PC-3 (cell line): Measurements from ENCODE around the gene LMAN2L. TPM values are rescaled to one million over a fixed set of nuclear protein-coding genes. Genes with fewer than 3 reads are reported as not detected.

ENCODE experiments used
- ATAC-seq: fragments of 200-7000 bp; cut with Tn5 transposase; 2 replicates; pipeline ENCODE4 v1.9.1; 2020; ENCODE audit warnings: mild to moderate bottlenecking, moderate library complexity
- BruUV-seq: library from RNA; stranded (reverse); fragments of 400-500 nt; replicated peaks from 2 replicates; lab custom pipeline; 2021; lab: Mats Ljungman, UMichigan
- CTCF ChIA-PET: fragments of 300-600 bp; sonication (Branson Sonifier 250); formaldehyde crosslinking; loops from one replicate; lab custom pipeline; 2022; ENCODE audit warnings: antibody characterized with exemption; lab: Charles Lee
- POLR2A ChIA-PET: fragments of 300-600 bp; sonication (Branson Sonifier 250); formaldehyde crosslinking; loops from one replicate; lab custom pipeline; 2022; ENCODE audit warnings: antibody characterized with exemption; ENCODE audit not compliant: unreplicated experiment; lab: Charles Lee
- DNase-seq: peaks from one replicate; pipeline ENCODE4 v3.0.0-alpha.2; 2015
- H2AFZ ChIP-seq: fragments of 300-600 bp; sonication (generic); 2 replicates; pipeline ENCODE4 v1.6.0; 2016; ENCODE audit warnings: antibody characterized with exemption, low read length
- H3F3A ChIP-seq: fragments of 300-600 bp; sonication (generic); one replicate; pipeline ENCODE4 v1.6.0; 2017; ENCODE audit warnings: antibody characterized with exemption, low read length, control low read depth, mild to moderate bottlenecking; ENCODE audit not compliant: unreplicated experiment
- H3K27ac ChIP-seq: fragments of 300-600 bp; sonication (generic); 2 replicates; pipeline ENCODE4 v1.5.1; 2016; ENCODE audit warnings: mild to moderate bottlenecking, low read length
- H3K27me3 ChIP-seq: fragments of 300-600 bp; sonication (generic); 2 replicates; pipeline ENCODE4 v1.6.1; 2016; ENCODE audit warnings: low read length, mixed read lengths
- H3K36me3 ChIP-seq: fragments of 300-600 bp; sonication (generic); 2 replicates; pipeline ENCODE4 v1.6.1; 2016; ENCODE audit warnings: low read depth, mixed run types, low read length, mixed read lengths
- H3K4me1 ChIP-seq: fragments of 300-600 bp; sonication (generic); 2 replicates; pipeline ENCODE4 v1.5.1; 2016; ENCODE audit warnings: low read length; ENCODE audit not compliant: insufficient read depth
- H3K4me2 ChIP-seq: fragments of 300-600 bp; sonication (generic); 2 replicates; pipeline ENCODE4 v1.6.0; 2016; ENCODE audit warnings: low read length
- H3K4me3 ChIP-seq: fragments of 300-600 bp; sonication (generic); 2 replicates; pipeline ENCODE4 v1.5.1; 2016; ENCODE audit warnings: mild to moderate bottlenecking, low read length, mixed read lengths
- H3K79me2 ChIP-seq: fragments of 300-600 bp; sonication (generic); 2 replicates; pipeline ENCODE4 v1.6.1; 2017; ENCODE audit warnings: low read length, mixed read lengths
- H3K9ac ChIP-seq: fragments of 300-600 bp; sonication (generic); 2 replicates; pipeline ENCODE4 v1.6.0; 2016; ENCODE audit warnings: mild to moderate bottlenecking, low read length
- H3K9me2 ChIP-seq: fragments of 300-600 bp; sonication (generic); replicated peaks from 2 replicates; pipeline ENCODE4 v1.6.1; 2016; ENCODE audit warnings: mixed run types, low read length, mixed read lengths
- H3K9me3 ChIP-seq: fragments of 300-600 bp; sonication (generic); 2 replicates; pipeline ENCODE4 v1.6.1; 2016; ENCODE audit warnings: low read length, mixed read lengths
- H4K20me1 ChIP-seq: fragments of 300-600 bp; sonication (generic); 2 replicates; pipeline ENCODE4 v1.6.1; 2016; ENCODE audit warnings: low read length, mixed read lengths
- CTCF ChIP-seq: fragments of 300-600 bp; sonication (generic); conservative IDR thresholded peaks from 2 replicates; pipeline ENCODE4 v1.5.1; 2017; ENCODE audit warnings: antibody characterized with exemption, low read depth, mild to moderate bottlenecking, low read length
- EZH2 ChIP-seq: fragments of 300-600 bp; sonication (generic); IDR thresholded peaks from one replicate; pipeline ENCODE4 v1.6.1; 2017; ENCODE audit warnings: antibody characterized with exemption, mild to moderate bottlenecking, low read length; ENCODE audit not compliant: unreplicated experiment
- EZH2phosphoT487 ChIP-seq: fragments of 300-600 bp; sonication (generic); IDR thresholded peaks from 2 replicates; pipeline ENCODE4 v1.6.1; 2018; ENCODE audit warnings: mild to moderate bottlenecking, antibody characterized with exemption, low read length, borderline replicate concordance
- intact Hi-C: fragments of 100-400 bp; cut with micrococcal nuclease; formaldehyde crosslinking; loops from 2 replicates; pipeline ENCODE4 v1.9.0; 2023
- total RNA-seq: library from RNA; depleted of rRNA; stranded (reverse); fragments of >200 nt; gene quantifications from 2 replicates; pipeline ENCODE4 v1.2.3, GENCODE V29; 2014

Gene LMAN2L
- total RNA-seq, 1 experiment from 2014 or later: 27.8 TPM

GRCh38 chr2:96681540-96681939, 58.3 kb downstream of the LMAN2L start:
- no peaks in the 10 kb centered on the region for H3K9me3 ChIP-seq
- POLR2A ChIA-PET: interaction anchor here (0.5 to 1.0 kb wide), 3 partner anchors 41 to 170 kb away, joined by 3 to 6 read pairs (median 4); no protein-coding TSS in a partner anchor
- H3K27ac ChIP-seq: no peak overlapping the region
- H3K36me3 ChIP-seq: no peaks in the 10 kb centered on the region
- no peak overlapping the region for H2AFZ ChIP-seq
- no TSS peak for BruUV-seq
- H3F3A ChIP-seq: no peaks in the 10 kb centered on the region
- H3K9me2 ChIP-seq: no peaks in the 10 kb centered on the region
- H4K20me1 ChIP-seq: no peaks in the 10 kb centered on the region
- peak; percentile 42; the same call in 1 of the 2 replicates for ATAC-seq
- DNase-seq: peak; percentile 16
- no peaks in the 10 kb centered on the region for H3K27me3 ChIP-seq
- no peaks in the 10 kb centered on the region for H3K4me1 ChIP-seq
- no peak overlapping the region for H3K4me2 ChIP-seq
- no peak for TF ChIP-seq EZH2phosphoT487
- TF ChIP-seq EZH2: no peak
- no peak for TF ChIP-seq CTCF
- H3K79me2 ChIP-seq: no peaks in the 10 kb centered on the region
- no peak overlapping the region for H3K9ac ChIP-seq
- intact Hi-C loops: no loop called here
- no peak overlapping the region for H3K4me3 ChIP-seq
- CTCF ChIA-PET: no interaction called here

GRCh38 chr2:96680561-96681141, 59.2 kb downstream of the LMAN2L start:
- Histone ChIP-seq H3K27ac (no peak overlapping the region), H3K9me2 (no peaks in the 10 kb centered on the region), H3K79me2 (no peaks in the 10 kb centered on the region), H3F3A (no peaks in the 10 kb centered on the region), H3K4me3 (no peak overlapping the region), H3K4me1 (no peaks in the 10 kb centered on the region), H2AFZ (no peak overlapping the region), H3K4me2 (no peak overlapping the region), H3K27me3 (no peaks in the 10 kb centered on the region), H3K9ac (no peak overlapping the region), H3K9me3 (no peaks in the 10 kb centered on the region), H4K20me1 (no peaks in the 10 kb centered on the region), H3K36me3 (no peaks in the 10 kb centered on the region)
- DNase-seq (no peak), ATAC-seq (no peak)
- POLR2A ChIA-PET: interaction anchor here (1.0 kb wide), 1 partner anchor 43 kb away, joined by 6 read pairs; no protein-coding TSS in a partner anchor
- intact Hi-C loops: no loop called here
- no TSS peak for BruUV-seq
- no peak for TF ChIP-seq EZH2phosphoT487
- no peak for TF ChIP-seq EZH2
- no peak for TF ChIP-seq CTCF
- CTCF ChIA-PET: no interaction called here

GRCh38 chr2:96679848-96680247, 60.0 kb downstream of the LMAN2L start:
- Histone ChIP-seq H2AFZ (peak overlapping the region; percentile 49; the same call in 1 of the 2 replicates), H3K79me2 (no peaks in the 10 kb centered on the region), H3K27ac (no peak overlapping the region), H3K4me1 (no peaks in the 10 kb centered on the region), H3K9me2 (no peaks in the 10 kb centered on the region), H3K9me3 (no peaks in the 10 kb centered on the region), H3K4me2 (peak overlapping the region; percentile 10; the same call in 1 of the 2 replicates), H3F3A (no peaks in the 10 kb centered on the region), H3K4me3 (no peak overlapping the region), H3K9ac (no peak overlapping the region), H4K20me1 (no peaks in the 10 kb centered on the region), H3K36me3 (no peaks in the 10 kb centered on the region), H3K27me3 (no peaks in the 10 kb centered on the region)
- ChIA-PET CTCF (no interaction called here), POLR2A (no interaction called here)
- ATAC-seq: peak; percentile 40; the same call in 1 of the 2 replicates
- no TSS peak for BruUV-seq
- intact Hi-C loops: no loop called here
- TF ChIP-seq EZH2phosphoT487: no peak
- TF ChIP-seq EZH2: no peak
- TF ChIP-seq CTCF: no peak
- no peak for DNase-seq
